Omental fat pad (tissue), 4 donors: ENCODE results near the gene DDX27. TPM values are rescaled to one million over a fixed set of nuclear protein-coding genes. Genes with fewer than 3 reads are reported as not detected.
"Not testable (repeated sequence)": the region's sequence is repeated elsewhere in the genome, so short reads cannot be mapped to it uniquely, and the experiment has no call there.

Experiments
- ATAC-seq: fragments of 150-250 bp; one replicate; pipeline ENCODE4 v1.9.1; 2016; ENCODE audit warnings: mild to moderate bottlenecking, moderate library complexity; ENCODE audit not compliant: low FRiP score
- DNase-seq: peaks from one replicate; pipeline ENCODE4 v3.0.0-alpha.2; 2019; ENCODE audit warnings: low spot score
- total RNA-seq, 4 donors: library from RNA; depleted of rRNA; stranded (reverse); fragments of >200 nt; gene quantifications; one replicate each; pipeline ENCODE4 v1.1.0, GENCODE V29; 2016
- TF ChIP-seq, protein P1 (sequence below), 3 donors: fragments of 450-650 bp; IDR thresholded peaks; one replicate each; pipeline ENCODE4 v1.5.1; 2016 to 2017; ENCODE audit warnings: antibody characterized with exemption in 3 of 3, mild to moderate bottlenecking in 3 of 3, moderate library complexity in 2 of 3

DDX27 gene
- total RNA-seq, 4 donors from 2014 or later = 23.6 to 36.3 (median 29.4) TPM

DNA sequence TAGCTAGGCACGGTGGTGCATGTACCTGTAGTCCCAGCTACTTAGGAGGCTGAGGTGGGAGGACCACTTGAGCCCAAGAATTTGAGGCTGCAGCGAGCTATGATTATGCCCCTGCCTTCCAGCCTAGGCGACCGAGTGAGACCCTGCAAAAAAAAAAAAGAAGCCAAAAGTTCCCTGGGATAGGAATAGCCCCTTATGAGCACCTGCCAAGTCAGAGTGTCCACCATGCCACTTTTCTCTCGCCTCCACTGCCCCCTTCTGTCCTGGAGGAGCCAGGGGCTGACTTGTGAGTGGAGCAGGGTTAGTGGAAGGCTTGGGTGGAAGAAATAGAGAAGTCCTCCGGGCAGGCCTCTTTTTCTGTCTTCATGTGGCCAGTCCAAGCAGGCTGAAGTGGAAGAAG, 12.1 kb upstream of the DDX27 start:
- TF ChIP-seq, protein P1, sequence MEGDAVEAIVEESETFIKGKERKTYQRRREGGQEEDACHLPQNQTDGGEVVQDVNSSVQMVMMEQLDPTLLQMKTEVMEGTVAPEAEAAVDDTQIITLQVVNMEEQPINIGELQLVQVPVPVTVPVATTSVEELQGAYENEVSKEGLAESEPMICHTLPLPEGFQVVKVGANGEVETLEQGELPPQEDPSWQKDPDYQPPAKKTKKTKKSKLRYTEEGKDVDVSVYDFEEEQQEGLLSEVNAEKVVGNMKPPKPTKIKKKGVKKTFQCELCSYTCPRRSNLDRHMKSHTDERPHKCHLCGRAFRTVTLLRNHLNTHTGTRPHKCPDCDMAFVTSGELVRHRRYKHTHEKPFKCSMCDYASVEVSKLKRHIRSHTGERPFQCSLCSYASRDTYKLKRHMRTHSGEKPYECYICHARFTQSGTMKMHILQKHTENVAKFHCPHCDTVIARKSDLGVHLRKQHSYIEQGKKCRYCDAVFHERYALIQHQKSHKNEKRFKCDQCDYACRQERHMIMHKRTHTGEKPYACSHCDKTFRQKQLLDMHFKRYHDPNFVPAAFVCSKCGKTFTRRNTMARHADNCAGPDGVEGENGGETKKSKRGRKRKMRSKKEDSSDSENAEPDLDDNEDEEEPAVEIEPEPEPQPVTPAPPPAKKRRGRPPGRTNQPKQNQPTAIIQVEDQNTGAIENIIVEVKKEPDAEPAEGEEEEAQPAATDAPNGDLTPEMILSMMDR (IDR thresholded peaks at IDR 0.05) = no peak
- DNase-seq (no peak), ATAC-seq (no peak)

DNA sequence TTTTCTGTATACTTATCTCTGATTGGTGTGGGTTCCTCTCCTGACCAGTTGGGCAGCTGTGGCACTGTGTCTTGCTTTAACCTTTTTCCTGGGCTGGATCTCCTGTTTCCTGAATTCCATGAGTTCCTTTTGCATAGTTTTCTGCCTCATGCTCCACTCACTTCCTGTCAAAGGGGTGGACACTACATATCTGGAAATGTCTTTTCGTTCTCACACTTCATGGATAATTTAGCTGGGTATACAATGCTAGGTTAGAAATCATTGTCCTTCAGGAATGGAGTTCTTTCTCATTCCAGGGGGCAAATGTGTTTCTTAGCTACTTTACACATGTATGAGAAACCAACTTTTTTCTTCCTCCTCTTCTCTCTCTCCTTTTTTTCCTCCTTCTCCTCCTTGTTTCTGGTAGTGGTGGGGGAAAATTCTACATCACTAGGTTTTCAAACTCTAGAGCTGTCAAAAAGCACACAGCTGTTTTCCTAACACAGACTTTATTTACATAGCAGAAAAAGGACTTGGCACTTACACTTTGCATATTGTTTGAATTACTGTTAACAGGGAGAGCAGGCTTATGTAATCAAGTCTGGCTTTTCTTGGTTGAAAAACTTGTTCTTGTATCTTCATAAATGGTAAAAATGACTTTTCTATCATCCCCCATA, 9.0 kb upstream of the DDX27 start:
- ATAC-seq (no peak), DNase-seq (no peak)
- TF ChIP-seq, protein P1 (IDR thresholded peaks at IDR 0.05) = no peak

- TF ChIP-seq, protein P1 (IDR thresholded peaks at IDR 0.05) = no peak
- DNase-seq (no peak), ATAC-seq (no peak)
Observed at GRCh38 chr20:49210757-49211110, 8.5 kb upstream of the DDX27 start.

DNA sequence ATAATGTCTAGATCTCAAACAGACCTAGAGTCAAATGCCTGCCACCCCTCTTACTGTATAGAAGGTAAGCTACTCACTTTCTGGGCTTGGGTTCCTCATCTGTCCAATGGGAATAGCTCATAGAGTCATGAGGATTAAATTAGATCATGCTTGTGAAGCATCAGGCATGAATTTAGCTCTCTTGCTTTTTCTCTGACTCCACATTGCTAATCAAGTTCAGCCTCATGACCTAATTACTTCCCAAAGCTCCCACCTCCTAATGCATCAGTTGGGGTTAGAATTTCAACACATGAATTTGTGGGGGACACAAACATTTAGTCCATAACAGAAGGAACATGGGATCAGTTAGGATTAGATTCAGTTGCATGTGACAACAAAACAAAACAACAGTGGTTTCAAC, 4.6 kb upstream of the DDX27 start:
- TF ChIP-seq, protein P1 (IDR thresholded peaks at IDR 0.05) = no peak
- ATAC-seq (no peak), DNase-seq (no peak)

- DNase-seq = no peak
- TF ChIP-seq, protein P1 (IDR thresholded peaks at IDR 0.05) = no peak
- no peak for ATAC-seq
Observed at GRCh38 chr20:49215232-49215631, 4.0 kb upstream of the DDX27 start.

DNA sequence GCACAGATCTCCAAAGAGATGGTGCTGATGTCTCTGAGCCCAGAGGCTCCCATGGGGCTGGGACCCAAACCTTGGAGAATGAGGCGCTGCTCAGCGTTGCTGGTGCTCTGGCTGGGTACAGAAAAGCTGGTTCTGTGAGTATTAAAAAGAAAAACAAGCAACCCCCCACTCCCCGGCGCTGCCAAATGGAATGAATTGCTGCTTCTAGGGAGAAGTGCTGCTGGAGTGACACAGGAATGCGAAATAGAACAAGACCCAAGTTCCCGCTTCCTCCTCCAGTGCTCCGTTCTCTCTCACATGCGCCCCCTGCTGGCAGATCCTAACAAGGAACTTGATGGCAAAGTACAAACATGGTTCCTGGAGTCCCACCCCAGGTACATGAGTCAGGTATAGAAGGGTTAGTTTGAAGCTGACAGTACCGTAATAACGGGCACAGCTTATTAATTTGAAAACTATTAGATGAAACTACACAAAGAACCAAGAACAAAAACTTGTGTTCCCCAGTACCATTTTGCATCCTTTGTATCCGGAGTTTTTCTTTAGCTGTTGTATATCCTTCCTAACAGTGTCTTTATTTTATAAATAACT, 2.1 kb upstream of the DDX27 start:
- DNase-seq (peak; percentile 100), ATAC-seq (peak; percentile 79)
- TF ChIP-seq, protein P1 (IDR thresholded peaks at IDR 0.05) = peak in 2 of 3 donors; percentile 53 to 90

DNA sequence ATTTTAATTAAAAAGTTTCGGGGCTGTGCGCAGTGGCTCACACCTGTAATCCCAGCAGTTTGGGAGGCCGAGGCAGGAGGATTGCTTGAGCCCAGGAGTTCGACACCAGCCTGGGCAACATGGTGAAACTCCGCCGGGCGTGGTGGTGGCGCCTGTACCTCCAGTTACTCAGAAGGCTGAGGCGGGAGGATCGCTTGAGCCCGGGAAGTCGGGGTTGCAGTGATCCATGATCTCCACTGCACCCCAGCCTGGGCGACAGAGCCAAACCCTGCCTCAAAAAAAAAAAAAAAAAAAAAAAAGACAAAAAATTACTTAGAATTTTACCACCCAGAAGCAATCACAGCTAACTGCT, 501 bp upstream of the DDX27 start:
- not testable (repeated sequence) for DNase-seq, ATAC-seq
